Measurements from ENCODE around the gene RPS6KC1. TPM values are rescaled to one million over a fixed set of nuclear protein-coding genes. Genes with fewer than 3 reads are reported as not detected.

RPS6KC1 gene
- total RNA-seq, 1 donor from 2014 or later: 13.0 TPM

- Mint-ChIP-seq H3K27me3 (no peaks in the 10 kb centered on the region), H3K4me3 (no peak overlapping the region), H3K27ac (no peak overlapping the region), H3K36me3 (ENCODE audit: low read depth) (no peaks in the 10 kb centered on the region), H3K4me1 (no peaks in the 10 kb centered on the region), H3K9me3 (peaks cover 2% of the 10 kb centered on the region)
- DNase-seq (no peak), ATAC-seq (ENCODE audit: low read depth) (no peak)
- CTCF ChIA-PET: no interaction called here
- TF ChIP-seq CTCF (IDR thresholded peaks at IDR 0.05): no peak
- intact Hi-C loops (cut with micrococcal nuclease): no loop called here
- POLR2A ChIA-PET: no interaction called here
These were observed 269.3 kb downstream of the RPS6KC1 start for GRCh38 chr1:213320191-213320870.

Other genes starting within 250 kb of the RPS6KC1 start
- gene SPATA45, start 203.6 kb upstream of the RPS6KC1 start, total RNA-seq: 0.64 TPM in 1 of 2 replicates, not detected in the other
- gene FLVCR1, start 193.0 kb upstream of the RPS6KC1 start, total RNA-seq: 12.7 and 16.4 TPM in 2 replicates
- gene VASH2, start 100.7 kb upstream of the RPS6KC1 start, total RNA-seq: 0.07 and 0.17 TPM in 2 replicates
- gene ANGEL2, start 35.4 kb upstream of the RPS6KC1 start, total RNA-seq: 54.1 and 63.3 TPM in 2 replicates

Data from activated B cell treated with CpG ODN at 0.5 μM for 24 hours (primary cell).